GM19193 (cell line): Measurements from ENCODE around the gene SFRP5.

ENCODE experiments used
- POLR2A ChIP-seq: IDR thresholded peaks from 4 replicates; pipeline ENCODE4 v1.6.1; 2011; ENCODE audit not compliant: insufficient read depth, insufficient read length; ENCODE audit errors: extremely low read depth

SFRP5 gene, protein sequence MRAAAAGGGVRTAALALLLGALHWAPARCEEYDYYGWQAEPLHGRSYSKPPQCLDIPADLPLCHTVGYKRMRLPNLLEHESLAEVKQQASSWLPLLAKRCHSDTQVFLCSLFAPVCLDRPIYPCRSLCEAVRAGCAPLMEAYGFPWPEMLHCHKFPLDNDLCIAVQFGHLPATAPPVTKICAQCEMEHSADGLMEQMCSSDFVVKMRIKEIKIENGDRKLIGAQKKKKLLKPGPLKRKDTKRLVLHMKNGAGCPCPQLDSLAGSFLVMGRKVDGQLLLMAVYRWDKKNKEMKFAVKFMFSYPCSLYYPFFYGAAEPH

DNA sequence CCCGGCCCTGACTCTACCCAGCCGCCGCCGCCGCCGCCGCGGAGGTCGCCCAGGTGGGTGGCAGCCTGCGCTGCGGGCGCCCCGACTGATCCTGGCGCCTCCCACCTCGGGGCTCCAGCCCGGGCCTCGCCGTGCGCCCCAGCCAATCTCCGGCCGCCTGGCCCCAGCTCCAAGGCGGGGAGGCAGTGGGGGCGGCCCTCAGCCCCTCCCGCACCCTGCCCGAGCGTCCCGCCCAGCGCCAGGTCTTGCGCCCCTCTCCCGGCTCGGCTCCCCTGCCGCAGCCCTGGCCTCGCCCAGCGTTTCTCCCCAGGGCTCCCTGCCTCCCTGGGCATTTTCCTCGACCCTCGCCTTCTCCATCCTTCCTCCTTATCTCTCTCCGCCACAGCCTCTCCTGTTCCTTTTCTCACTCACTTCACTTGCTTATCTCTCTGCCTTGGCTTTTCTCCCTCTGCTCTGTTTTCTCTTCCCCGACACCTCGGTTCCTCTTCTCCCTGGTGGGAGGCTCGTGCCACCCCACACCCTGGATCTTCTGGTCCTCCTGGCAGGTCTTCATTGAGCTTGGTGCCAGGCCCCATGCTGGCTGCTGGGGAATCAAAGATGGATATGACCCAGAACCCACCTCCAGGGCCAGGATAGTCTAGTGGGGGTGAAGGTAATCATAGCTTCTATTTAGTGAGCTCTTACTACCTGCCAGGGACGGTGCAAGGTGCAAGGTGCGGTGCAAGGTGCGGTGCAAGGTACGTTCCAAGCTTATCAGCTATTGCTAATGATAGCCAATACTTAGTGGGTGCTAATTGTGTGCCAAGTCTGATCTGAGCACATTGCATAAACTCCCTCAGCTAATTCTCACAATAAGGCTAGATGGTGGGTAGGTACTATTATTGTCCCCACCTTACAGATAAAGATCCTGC, at the start of gene SFRP5:
TSS of gene SFRP5 (minus strand) at position 87 of the 911 bp plus-strand sequence. CDS start 166 bp downstream, outside the sequence.
- TF ChIP-seq POLR2A: no peak

DNA sequence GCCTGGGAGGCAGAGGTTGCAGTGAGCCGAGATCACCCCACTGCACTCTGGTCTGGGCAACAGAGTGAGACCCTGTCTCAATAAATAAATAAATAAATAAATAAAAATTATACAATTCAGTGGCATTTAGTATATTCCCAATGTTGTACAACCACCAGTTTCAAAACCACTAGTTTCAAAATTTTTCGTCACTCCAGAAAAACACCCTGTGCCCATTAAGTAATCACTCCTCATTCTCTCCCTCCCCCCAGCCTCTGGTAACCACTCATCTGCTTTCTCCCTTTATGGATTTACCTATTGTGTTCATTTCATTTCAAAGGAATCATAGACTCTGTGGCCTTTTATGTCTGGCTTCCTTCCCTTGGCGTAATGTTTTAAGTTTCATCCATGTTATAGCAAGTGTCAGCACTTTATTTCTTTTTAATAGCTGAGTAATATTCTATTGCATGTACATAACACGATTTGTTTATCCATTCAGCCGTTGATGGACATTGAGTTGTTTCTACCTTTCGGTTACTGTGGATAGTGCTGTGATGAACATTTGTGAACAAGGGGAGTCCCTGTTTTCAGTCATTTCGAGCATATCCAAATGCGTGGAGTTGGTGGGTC, 48.4 kb upstream of the SFRP5 start:
- no peak for TF ChIP-seq POLR2A

DNA sequence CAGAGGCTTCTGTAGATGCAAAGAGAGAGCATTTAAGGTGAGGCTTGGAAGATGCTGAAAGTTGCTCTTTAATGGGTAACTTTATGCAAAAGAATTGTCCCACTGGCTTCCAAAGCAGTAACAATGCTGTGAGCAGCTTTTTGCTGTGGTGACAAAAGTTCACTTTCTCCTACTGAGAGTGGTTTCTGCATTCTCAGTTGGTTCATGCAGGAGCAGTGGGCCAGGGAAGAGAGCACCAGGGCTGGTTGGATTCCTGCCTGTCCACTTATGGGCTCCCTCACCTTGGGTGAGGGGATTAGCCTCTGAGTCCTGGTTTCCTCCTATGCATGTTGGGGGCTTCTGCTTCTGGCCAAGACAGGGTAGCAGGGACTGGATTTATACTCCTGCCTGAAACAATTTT, 46.8 kb upstream of the SFRP5 start:
- no peak for TF ChIP-seq POLR2A

DNA sequence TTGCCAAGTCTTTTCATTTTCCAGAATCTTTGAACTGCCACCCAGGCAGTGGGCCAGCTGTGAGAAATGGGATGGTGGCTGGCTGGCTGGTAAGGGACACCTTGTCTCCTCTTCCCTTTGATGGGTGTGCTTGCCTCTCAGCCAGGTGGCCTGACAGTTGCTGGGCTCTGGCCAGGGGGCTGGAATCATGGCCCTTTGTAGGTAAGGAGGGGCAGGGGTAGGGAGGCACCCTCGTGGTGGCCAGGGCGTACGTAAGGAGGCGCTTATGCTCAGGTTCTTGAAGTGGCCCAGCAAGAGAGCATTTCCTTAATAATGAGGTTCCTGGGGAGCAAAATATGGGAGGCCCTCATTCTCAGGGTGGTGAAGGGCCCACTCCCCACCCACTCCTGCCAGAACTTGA, 44.8 kb upstream of the SFRP5 start:
- no peak for TF ChIP-seq POLR2A

DNA sequence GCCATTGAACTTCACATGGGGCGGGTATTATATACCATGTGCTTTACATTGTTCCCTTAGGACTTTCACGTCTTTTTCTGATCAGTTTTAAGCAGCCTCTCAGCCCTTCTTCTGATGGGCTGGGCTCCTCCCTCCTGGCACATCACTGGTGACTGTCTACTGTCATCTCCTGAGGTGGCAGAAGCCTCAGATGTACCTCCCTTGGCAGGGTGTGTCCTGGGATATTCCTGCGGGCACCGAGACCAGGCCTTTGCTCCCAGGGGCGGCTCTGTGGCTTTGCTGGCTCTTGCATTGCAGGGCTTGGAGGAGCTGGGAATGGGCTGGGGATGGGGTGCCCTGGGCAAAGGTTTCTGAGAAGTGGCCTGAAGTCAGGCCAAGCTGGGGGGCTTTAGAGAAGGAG, 43.2 kb upstream of the SFRP5 start:
- TF ChIP-seq POLR2A: no peak

DNA sequence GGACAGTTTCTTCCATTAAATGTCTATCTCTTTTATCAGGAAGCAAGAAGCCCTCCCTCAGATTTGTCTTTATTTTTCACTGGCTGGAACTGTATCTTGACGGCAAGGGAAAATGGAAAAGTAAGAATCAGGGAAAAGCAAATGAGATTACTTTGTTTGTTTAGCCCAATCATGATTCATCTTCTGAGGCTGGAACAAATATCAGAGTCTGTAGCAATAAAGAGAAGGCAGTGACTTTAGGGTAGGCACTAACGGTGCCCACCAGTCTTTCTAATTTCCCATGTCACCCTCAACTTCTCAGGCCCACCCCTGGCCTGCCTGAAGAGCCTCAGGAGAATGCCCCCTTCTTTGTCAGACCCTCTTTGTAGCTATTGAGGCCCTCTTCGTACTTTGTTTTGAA, 41.5 kb upstream of the SFRP5 start:
- no peak for TF ChIP-seq POLR2A

DNA sequence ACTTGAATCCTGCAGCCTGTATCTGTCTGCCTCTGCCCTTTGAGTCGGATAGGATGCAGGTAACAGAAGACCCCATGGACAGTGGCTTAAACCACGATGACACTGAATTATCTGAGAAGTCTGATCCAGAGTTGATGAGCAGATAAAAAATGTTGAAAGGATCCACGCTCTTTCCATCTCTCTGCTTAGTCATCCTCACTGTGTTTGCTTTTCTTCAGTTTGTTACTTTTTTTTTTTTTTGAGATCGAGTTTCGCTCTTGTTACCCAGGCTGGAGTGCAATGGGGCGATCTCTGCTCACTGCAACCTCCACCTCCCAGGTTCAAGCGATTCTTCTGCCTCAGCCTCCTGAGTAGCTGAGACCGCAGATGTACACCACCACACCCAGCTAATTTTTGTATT, 40.9 kb upstream of the SFRP5 start:
- TF ChIP-seq POLR2A: no peak

DNA sequence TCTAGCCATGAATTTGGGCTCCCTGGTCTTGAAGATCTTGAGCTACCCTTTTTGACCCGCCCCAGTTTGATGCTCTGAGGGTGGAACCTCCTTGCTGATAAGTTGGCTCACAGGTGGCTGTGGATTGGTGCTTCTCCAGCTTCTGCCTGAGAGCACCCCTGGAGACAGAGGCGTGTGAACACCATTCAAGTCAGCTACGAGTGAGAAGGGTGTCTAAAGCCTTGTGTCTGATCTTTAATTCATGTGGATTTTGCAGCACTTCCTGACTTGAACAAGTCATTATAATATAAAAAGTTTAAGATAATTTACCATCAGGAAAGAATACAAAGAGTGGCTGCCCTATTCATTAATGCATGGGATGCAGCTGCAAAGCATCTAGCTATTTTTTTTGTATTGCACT, 40.2 kb upstream of the SFRP5 start:
- no peak for TF ChIP-seq POLR2A

DNA sequence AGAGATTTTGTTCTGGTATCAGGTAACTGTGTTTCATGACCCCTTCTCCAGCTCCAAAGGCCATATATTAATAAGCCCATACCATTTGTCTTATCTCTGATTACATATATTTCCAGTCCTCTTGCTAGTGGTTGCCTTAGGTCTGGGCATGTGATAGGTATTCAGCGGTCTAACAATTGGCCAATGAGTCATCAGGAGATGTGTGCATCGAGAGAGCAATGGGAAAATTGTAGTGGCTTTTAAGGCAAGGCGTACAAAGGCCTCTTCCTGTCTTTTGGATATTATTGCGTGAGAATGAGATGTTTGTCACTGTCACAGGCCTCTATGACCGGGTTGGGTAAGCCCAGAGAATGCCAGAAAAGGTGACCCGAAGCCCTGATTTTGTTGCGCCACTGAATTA, 38.6 kb upstream of the SFRP5 start:
- no peak for TF ChIP-seq POLR2A

DNA sequence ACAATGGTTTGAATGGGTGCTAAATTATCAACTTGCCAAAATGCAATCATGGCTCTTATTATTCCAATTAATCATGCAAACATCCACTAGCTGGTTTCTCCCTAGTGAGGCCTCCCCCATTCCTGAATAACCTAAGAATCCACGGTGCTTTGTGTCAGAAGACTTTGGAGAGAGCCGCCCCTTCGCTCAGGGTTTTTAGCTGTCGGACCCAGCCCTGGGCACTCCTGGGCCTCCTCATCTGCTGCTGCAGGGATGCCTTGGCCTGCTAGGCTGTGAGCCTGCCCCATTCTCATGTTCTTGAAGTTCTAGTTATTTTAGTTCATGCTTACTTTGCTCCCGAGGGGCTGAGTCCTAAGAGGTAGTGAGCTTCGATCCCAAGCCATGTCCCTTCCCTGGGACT, 34.1 kb upstream of the SFRP5 start:
- TF ChIP-seq POLR2A: no peak

DNA sequence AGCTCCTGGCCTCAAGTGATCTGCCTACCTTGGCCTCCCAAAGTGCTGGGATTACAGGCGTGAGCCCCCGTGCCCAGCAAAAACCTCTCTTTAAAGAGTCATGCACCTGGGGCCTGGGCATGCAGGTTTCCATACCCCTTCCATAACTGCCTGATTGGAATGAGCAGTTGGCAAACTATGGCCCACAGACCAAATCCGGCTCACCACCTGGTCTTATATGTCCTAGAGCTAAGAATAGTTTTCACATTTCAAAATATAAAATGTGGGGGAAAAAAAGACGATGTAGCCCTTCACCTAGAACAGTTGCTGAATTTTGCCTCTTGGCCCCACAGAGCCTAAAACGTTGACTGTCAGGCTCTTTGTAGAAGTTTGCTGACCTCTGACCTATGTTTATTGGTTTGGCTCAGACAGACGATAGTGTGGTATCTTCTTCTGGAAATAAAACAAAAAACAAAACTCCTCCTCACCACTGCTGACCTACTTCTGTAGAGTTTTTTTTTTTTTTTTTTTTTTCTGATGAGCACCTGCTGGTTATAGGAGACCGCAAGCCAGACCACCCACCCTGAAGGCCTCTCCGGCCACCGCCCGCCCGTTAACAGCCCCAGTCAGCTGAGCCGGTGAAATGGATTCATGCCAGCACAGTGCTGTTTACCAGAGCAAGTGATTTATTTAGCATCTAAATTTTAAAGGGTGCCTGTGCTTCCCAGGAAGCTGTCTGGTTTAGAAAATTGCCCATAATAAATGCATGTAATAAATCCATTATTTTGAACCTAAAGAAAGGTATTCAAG, 33.5 kb upstream of the SFRP5 start:
- TF ChIP-seq POLR2A: no peak

DNA sequence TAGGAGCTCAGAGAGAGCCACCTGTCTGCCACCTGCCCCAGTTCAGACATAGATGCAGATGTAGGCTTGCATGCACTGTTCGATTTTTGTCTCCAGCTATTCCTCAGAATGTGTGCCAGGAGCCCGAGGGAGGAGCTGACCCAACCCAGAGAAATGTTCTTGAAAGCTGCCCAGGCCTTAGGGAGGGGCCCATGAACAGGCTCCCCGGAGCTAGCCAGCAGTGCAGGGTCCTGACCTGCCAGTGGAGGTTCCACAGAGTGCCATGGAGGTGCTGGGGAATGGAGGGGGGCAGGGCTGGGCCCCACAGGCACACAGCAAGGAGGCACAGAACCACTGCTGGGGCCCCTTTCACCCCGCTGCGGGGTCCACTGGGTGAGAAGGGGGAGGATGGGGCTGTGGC, 29.6 kb upstream of the SFRP5 start:
- TF ChIP-seq POLR2A: no peak

DNA sequence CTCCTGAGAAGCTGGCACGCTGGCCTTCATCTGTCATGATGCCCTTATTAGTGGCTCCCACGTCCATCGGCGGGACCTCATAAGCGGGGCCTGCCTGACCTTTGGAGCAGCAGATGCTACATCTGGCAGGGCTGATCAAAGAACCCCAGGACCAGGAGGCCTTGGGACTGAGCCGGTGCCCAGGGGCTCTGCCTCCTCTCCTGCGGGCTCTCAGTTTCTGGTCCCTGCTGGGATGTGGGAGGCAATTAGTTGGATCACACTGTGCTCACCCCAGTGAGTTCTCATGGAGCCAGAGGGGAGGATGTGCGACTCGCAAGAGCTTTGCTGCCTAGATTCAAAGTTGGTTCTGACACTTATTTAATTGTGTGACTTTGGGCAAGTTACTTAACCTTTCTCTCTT, 28.7 kb upstream of the SFRP5 start:
- no peak for TF ChIP-seq POLR2A

DNA sequence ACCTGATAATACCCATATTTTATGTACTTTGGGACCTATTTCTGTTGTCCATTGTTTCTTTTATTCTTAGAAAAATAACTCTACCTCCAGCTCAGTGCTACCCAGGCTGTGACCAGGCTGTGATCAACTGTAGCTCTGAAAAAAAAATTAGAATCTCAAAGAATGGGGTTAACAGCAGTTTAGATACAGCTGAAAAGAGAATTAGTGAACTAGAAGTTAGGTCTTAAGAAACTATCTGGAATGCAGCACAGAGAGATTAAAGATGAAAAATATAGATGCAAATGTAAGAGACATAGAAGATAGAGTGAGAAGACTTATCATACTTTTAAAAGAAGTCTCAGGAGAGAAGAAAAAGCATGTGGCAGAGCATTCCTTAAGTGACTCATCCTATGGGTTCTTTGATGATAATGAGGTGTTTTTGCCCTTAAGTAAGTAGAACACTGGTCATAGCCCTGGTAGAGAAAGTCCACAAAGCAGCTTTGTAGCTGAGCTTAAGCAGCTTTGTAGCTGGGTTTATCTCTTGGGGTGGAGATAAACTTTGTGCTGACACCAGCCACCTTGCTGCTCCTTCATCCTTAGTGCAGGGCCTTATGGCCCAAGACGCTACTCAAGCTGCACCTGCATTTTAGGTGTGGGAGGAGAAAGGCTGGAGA, 27.3 kb upstream of the SFRP5 start:
- TF ChIP-seq POLR2A: no peak
